Lower lobe of right lung (tissue), 2 donors: ENCODE results near the gene GSAP. TPM values are rescaled to one million over a fixed set of nuclear protein-coding genes. Genes with fewer than 3 reads are reported as not detected.

Experiments
- ATAC-seq, 2 donors: fragments of 200-7000 bp; cut with Tn5 transposase; one replicate each; pipeline ENCODE4 v1.9.1; 2020 to 2022; ENCODE audit warnings: mild to moderate bottlenecking in 2 of 2, moderate library complexity in 2 of 2
- DNase-seq: peaks from one replicate; pipeline ENCODE4 v3.0.0-alpha.2; 2020
- H3K27ac ChIP-seq: fragments of 200-600 bp; one replicate; pipeline ENCODE4 v1.8.0; 2022
- H3K27me3 ChIP-seq: fragments of 200-600 bp; one replicate; pipeline ENCODE4 v1.8.0; 2022; ENCODE audit warnings: low read depth
- H3K36me3 ChIP-seq: fragments of 200-600 bp; one replicate; pipeline ENCODE4 v1.8.0; 2022; ENCODE audit warnings: mild to moderate bottlenecking
- H3K4me1 ChIP-seq: fragments of 200-600 bp; one replicate; pipeline ENCODE4 v1.8.0; 2022
- H3K4me3 ChIP-seq: fragments of 200-600 bp; one replicate; pipeline ENCODE4 v1.8.0; 2022; ENCODE audit warnings: mild to moderate bottlenecking
- H3K9me3 ChIP-seq: fragments of 200-600 bp; one replicate; pipeline ENCODE4 v1.8.0; 2022
- CTCF ChIP-seq: fragments of 200-600 bp; IDR thresholded peaks from one replicate; pipeline ENCODE4 v1.8.0; 2022; ENCODE audit warnings: antibody characterized with exemption, mild to moderate bottlenecking
- intact Hi-C: fragments of 100-400 bp; cut with DNase I; formaldehyde crosslinking; loops from one replicate; pipeline ENCODE4 v1.11.0; 2022
- total RNA-seq: library from RNA; stranded (reverse); fragmentation: NEBNext Ultra II Directional; extraction: Animal tissue kit (Norgen Biotek cat#: 25700); gene quantifications from one replicate; pipeline ENCODE4 v1.2.1, GENCODE V29; 2021
- donor health status: DM: no; HTN: yes; CAD: no; lungs with severe emphysema.

Gene GSAP
- total RNA-seq, 1 donor from 2014 or later = 80.0 TPM

GRCh38 chr7:77378584-77378983 lies 37.6 kb downstream of the GSAP start:
- Histone ChIP-seq H3K4me3 (no peak overlapping the region), H3K9me3 (no peaks in the 10 kb centered on the region), H3K4me1 (no peaks in the 10 kb centered on the region), H3K27me3 (no peaks in the 10 kb centered on the region), H3K36me3 (peaks cover 59% of the 10 kb centered on the region), H3K27ac (no peak overlapping the region)
- DNase-seq (no peak), ATAC-seq (no peak)
- intact Hi-C loops = no loop called here
- TF ChIP-seq CTCF = no peak

GRCh38 chr7:77370606-77371005 lies 45.5 kb downstream of the GSAP start:
- intact Hi-C loops = no loop called here
- peaks cover 50% of the 10 kb centered on the region for H3K36me3 ChIP-seq

GRCh38 chr7:77368974-77369373 lies 47.2 kb downstream of the GSAP start:
- Histone ChIP-seq H3K27ac (no peak overlapping the region), H3K36me3 (peaks cover 38% of the 10 kb centered on the region), H3K4me1 (no peaks in the 10 kb centered on the region), H3K4me3 (no peak overlapping the region), H3K27me3 (no peaks in the 10 kb centered on the region), H3K9me3 (no peaks in the 10 kb centered on the region)
- ATAC-seq = peak; percentile 66 to 68
- DNase-seq = no peak
- TF ChIP-seq CTCF = peak; percentile 16
- intact Hi-C loops = no loop called here

More at GRCh38 chr7:77370606-77371005, 45.5 kb downstream of the GSAP start:
- Histone ChIP-seq H3K4me1 (no peaks in the 10 kb centered on the region), H3K4me3 (no peak overlapping the region), H3K27me3 (no peaks in the 10 kb centered on the region), H3K27ac (no peak overlapping the region), H3K9me3 (no peaks in the 10 kb centered on the region)
- ATAC-seq (no peak), DNase-seq (no peak)
- no peak for TF ChIP-seq CTCF

- Histone ChIP-seq H3K4me3 (no peak overlapping the region), H3K27me3 (no peaks in the 10 kb centered on the region), H3K27ac (no peak overlapping the region), H3K36me3 (peaks cover 28% of the 10 kb centered on the region), H3K4me1 (no peaks in the 10 kb centered on the region), H3K9me3 (no peaks in the 10 kb centered on the region)
- no peak for DNase-seq
- no peak for ATAC-seq
- TF ChIP-seq CTCF = no peak
- intact Hi-C loops = no loop called here
Measured at GRCh38 chr7:77367976-77368375, 48.2 kb downstream of the GSAP start.

GRCh38 chr7:77362905-77363304 lies 53.2 kb downstream of the GSAP start:
- intact Hi-C loops = no loop called here
- ATAC-seq (no peak), DNase-seq (no peak)
- H3K9me3 ChIP-seq = no peaks in the 10 kb centered on the region
- H3K36me3 ChIP-seq = peaks cover 18% of the 10 kb centered on the region
- TF ChIP-seq CTCF = no peak
- no peak overlapping the region for H3K27ac ChIP-seq
- no peaks in the 10 kb centered on the region for H3K27me3 ChIP-seq
- no peak overlapping the region for H3K4me3 ChIP-seq
- H3K4me1 ChIP-seq = peaks cover 15% of the 10 kb centered on the region

- intact Hi-C loops = no loop called here
- ATAC-seq (no peak), DNase-seq (no peak)
- Histone ChIP-seq H3K9me3 (no peaks in the 10 kb centered on the region), H3K36me3 (peaks cover 15% of the 10 kb centered on the region), H3K27ac (no peak overlapping the region), H3K4me3 (no peak overlapping the region), H3K4me1 (peaks cover 15% of the 10 kb centered on the region), H3K27me3 (no peaks in the 10 kb centered on the region)
- no peak for TF ChIP-seq CTCF
Measured at GRCh38 chr7:77360969-77361368, 55.2 kb downstream of the GSAP start.
